Heart left ventricle (tissue), 16 donors: Measurements from ENCODE around the gene CBFA2T3. TPM values are rescaled to one million over a fixed set of nuclear protein-coding genes. Genes with fewer than 3 reads are reported as not detected.

Experiments
- ATAC-seq, 4 donors: fragments of 200-7000 bp; cut with Tn5 transposase; one replicate each; pipeline ENCODE4 v1.9.1; 2020 to 2022; ENCODE audit warnings: moderate library complexity in 4 of 4, mild to moderate bottlenecking in 3 of 4, moderate number of reproducible peaks in 1 of 4
- DNase-seq, 5 donors: peaks; one replicate each; pipeline ENCODE4 v3.0.0-alpha.2; 2020
- H3K27ac ChIP-seq, 12 donors: fragments of 200-600 bp; sonication (generic) in 4 of 12; one replicate each; pipeline versions ENCODE4 v1.5.0 to v1.8.0; 2016 to 2022; ENCODE audit warnings: mild to moderate bottlenecking in 2 of 12
- H3K27me3 ChIP-seq, 9 donors: fragments of 200-600 bp; sonication (generic) in 2 of 9; one replicate each; pipeline versions ENCODE4 v1.5.1 to v1.8.0; 2016 to 2022; ENCODE audit warnings: mild to moderate bottlenecking in 3 of 9
- H3K36me3 ChIP-seq, 9 donors: fragments of 200-600 bp; sonication (generic) in 2 of 9; one replicate each; pipeline versions ENCODE4 v1.5.0 to v1.8.0; 2018 to 2022; ENCODE audit warnings: mild to moderate bottlenecking in 2 of 9
- H3K4me1 ChIP-seq, 12 donors: fragments of 200-600 bp; sonication (generic) in 4 of 12; one replicate each; pipeline versions ENCODE4 v1.5.0 to v1.8.0; 2016 to 2022; ENCODE audit warnings: mild to moderate bottlenecking in 3 of 12
- H3K4me3 ChIP-seq, 12 donors: fragments of 200-600 bp; sonication (generic) in 4 of 12; one replicate each; pipeline versions ENCODE4 v1.5.0 to v1.8.0; 2017 to 2022; ENCODE audit warnings: mild to moderate bottlenecking in 9 of 12, moderate library complexity in 4 of 12
- H3K9me3 ChIP-seq, 12 donors: fragments of 200-600 bp; sonication (generic) in 4 of 12; one replicate each; pipeline versions ENCODE4 v1.5.0 to v1.8.0; 2016 to 2022; ENCODE audit warnings: mild to moderate bottlenecking in 1 of 12
- POLR2A ChIP-seq, 2 donors: fragments of 450-650 bp; IDR thresholded peaks; one replicate each; pipeline ENCODE4 v1.6.1; 2017; ENCODE audit warnings: antibody characterized with exemption in 2 of 2, mild to moderate bottlenecking in 2 of 2, moderate library complexity in 2 of 2
- WGBS, 4 donors: extraction: QIAGEN DNeasy Blood & Tissue Kit in 2 of 4; methylation state at CpG; one replicate each; pipeline versions ENCODE4 v1.1.5 to v1.1.7; 2013 to 2018; 5-methylcytosine and 5-hydroxymethylcytosine counted together
- intact Hi-C, 10 donors: fragments of 100-400 bp; cut with DNase I; formaldehyde crosslinking; loops; one replicate each; pipeline versions ENCODE4 v1.11.1 to v1.14.2; 2022
- polyA plus RNA-seq, 2 donors: library from polyadenylated mRNA; stranded (reverse); fragments of 200-250 nt; gene quantifications; one replicate each; pipeline ENCODE4 v1.2.3, GENCODE V29; 2013
- total RNA-seq, 9 donors: library from RNA; depleted of rRNA in 2 of 9; stranded (reverse); fragments of >200 nt in 2 of 9; fragmentation: NEBNext Ultra II Directional in 3 of 9; extraction: Animal tissue kit (Norgen Biotek cat#: 25700) in 3 of 9; gene quantifications; one replicate each; pipeline versions ENCODE4 v1.1.0 to v1.2.4, GENCODE V29; 2016 to 2023
- TF ChIP-seq, protein P1 (sequence below), 12 donors: fragments of 200-600 bp; sonication (generic) in 4 of 12; IDR thresholded peaks; one replicate each; pipeline versions ENCODE4 v1.5.0 to v1.8.0; 2018 to 2022; ENCODE audit warnings: antibody characterized with exemption in 12 of 12, mild to moderate bottlenecking in 5 of 12
- donor health status: ischemic (EF 13 %, LVEDD 7.1; RV severe dilation, severe dysfunction).
- donor health status: healthy with polysubstance abuse.
- donor health status: DM: no; HTN: yes; CAD: no.
- donor health status: DM: no; HTN: no; CAD: no.
- donor health status: ischemic (EF 25% LVEDD 6.9; RV normal size, moderate dysfunction).
- donor health status: ischemic (EF 25% LVEDD 5.7; RV mildly dilated, moderate dysfunction).
- donor health status: healthy.
- donor health status: DM: yes; HTN: yes; CAD: no.
- donor health status: ischemic (EF 35%, LVEDD 5.7; RV mildly dilated, moderate dysfunction).
- donor health status: nonischemic (EF 11% LVEDD 7.7; RV severe dilation, severe dysfunction).
- donor health status: DM: yes; HTN: yes; CAD: no.
- donor health status: PGD.
- donor health status: ischemic (EF 29% LVEDD 5.4; RV normal size, mild dysfunction).
- donor health status: nonischemic (EF 23%, LVEDD 6.1; RV moderate dilation, normal function).

The CBFA2T3 gene
- total and polyA plus RNA-seq, 11 donors: 5.0 to 12.0 (median 5.8) TPM

DNA sequence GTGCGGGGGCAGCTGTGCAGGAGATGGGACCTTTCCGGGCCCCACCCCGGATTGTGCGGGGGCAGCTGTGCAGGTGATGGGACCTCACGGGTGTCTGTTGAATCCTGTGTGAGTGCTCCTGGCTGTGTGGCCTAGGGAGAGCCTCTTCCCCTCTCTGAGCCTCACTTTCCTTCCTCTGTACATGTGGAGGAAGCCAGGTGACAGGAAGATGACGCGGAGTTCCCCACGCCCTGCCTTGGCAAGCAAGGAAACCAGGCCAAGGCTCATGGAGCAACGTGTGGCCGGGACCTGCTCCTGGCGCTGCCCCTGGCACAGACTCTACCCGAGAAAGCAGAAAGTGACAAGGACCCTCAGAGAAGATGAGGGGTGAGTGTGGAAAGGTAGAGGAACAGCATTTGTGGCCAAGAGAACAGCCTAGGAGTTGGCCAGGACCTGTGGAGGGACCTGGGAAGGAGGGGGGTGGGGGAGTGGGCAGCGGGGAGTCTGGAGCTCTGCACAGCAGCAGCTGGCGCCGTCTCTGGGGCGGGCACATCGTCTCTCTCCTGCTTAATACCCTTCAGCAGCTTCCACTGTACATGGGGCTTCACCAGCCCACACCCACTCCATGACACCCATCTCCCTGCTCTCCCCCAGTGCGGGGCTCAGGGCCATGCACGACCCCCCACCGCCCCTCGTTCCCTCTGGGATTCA is 72.2 kb downstream of the CBFA2T3 start:
- intact Hi-C loops: no loop called here
- 62 to 76% (median 68%) methylated on average over 18 to 21 of the region's 21 CpGs for WGBS, 4 donors

DNA sequence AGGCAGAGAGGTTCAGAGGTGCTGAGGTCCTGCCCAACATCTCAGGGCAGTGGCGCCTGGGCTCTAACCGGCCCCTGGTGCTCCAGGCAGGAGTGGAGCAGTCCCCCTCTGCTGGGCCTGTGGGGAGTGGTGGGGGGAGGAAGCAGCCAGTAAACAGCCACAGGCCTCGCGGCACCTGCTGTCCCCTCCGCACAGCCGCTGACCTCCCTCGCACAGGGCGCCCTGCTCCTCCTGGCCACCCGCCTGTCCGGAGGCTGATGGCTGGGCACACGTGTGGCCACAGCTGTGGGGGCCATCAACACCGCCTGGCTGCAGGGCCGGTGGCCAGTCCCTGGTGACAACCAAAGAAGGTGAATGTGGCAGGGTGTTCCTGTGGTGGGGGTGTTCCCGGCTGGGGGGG is 73.7 kb downstream of the CBFA2T3 start:
- no peak for TF ChIP-seq POLR2A (IDR thresholded peaks at IDR 0.05)
- TF ChIP-seq, protein P1, sequence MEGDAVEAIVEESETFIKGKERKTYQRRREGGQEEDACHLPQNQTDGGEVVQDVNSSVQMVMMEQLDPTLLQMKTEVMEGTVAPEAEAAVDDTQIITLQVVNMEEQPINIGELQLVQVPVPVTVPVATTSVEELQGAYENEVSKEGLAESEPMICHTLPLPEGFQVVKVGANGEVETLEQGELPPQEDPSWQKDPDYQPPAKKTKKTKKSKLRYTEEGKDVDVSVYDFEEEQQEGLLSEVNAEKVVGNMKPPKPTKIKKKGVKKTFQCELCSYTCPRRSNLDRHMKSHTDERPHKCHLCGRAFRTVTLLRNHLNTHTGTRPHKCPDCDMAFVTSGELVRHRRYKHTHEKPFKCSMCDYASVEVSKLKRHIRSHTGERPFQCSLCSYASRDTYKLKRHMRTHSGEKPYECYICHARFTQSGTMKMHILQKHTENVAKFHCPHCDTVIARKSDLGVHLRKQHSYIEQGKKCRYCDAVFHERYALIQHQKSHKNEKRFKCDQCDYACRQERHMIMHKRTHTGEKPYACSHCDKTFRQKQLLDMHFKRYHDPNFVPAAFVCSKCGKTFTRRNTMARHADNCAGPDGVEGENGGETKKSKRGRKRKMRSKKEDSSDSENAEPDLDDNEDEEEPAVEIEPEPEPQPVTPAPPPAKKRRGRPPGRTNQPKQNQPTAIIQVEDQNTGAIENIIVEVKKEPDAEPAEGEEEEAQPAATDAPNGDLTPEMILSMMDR (IDR thresholded peaks at IDR 0.05): no peak
- DNase-seq: no peak
- 72 to 86% (median 77%) methylated on average over 6 to 14 of the region's 14 CpGs for WGBS, 4 donors
- intact Hi-C loops: no loop called here
- Histone ChIP-seq H3K4me1 (peaks cover 0 to 27% (median 4%) of the 10 kb centered on the region in 12 donors), H3K27ac (no peak overlapping the region), H3K4me3 (no peak overlapping the region), H3K36me3 (peaks cover 0 to 33% (median 9%) of the 10 kb centered on the region in 9 donors), H3K9me3 (no peaks in the 10 kb centered on the region), H3K27me3 (no peaks in the 10 kb centered on the region)
- ATAC-seq: no peak

More for the DNA sequence above, 72.2 kb downstream of the CBFA2T3 start:
- Histone ChIP-seq H3K9me3 (no peaks in the 10 kb centered on the region), H3K4me3 (peak overlapping the region in 1 of 12 donors; percentile 8), H3K27me3 (no peaks in the 10 kb centered on the region), H3K36me3 (peaks cover 0 to 21% (median 6%) of the 10 kb centered on the region in 9 donors), H3K4me1 (peaks cover 0 to 40% (median 10%) of the 10 kb centered on the region in 12 donors), H3K27ac (peak overlapping the region in 3 of 12 donors; percentile 0 to 43 (median 15))
- DNase-seq (no peak), ATAC-seq (peak in 2 of 4 donors; percentile 12 to 73)
- TF ChIP-seq, protein P1 (IDR thresholded peaks at IDR 0.05): no peak
- TF ChIP-seq POLR2A (IDR thresholded peaks at IDR 0.05): no peak

DNA sequence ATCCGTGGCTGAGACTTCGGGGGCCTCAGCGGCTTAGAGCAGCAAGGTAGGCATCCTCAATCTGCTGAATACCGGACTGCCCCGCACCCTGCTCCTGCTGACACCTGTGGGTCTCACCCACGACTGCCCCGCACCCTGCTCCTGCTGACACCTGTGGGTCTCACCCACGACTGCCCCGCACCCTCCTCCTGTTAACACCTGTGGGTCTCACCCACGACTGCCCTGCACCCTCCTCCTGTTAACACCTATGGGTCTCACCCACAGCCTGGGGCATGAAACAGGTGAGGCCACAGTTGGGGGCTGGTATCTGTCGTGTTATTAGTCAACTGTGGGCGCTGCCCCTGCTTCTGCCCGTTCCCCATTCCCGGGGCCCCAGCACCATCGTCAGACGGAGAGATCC is 74.3 kb downstream of the CBFA2T3 start:
- Histone ChIP-seq H3K4me1 (peaks cover 0 to 25% (median 2%) of the 10 kb centered on the region in 12 donors), H3K27me3 (no peaks in the 10 kb centered on the region), H3K4me3 (no peak overlapping the region), H3K9me3 (no peaks in the 10 kb centered on the region), H3K27ac (no peak overlapping the region), H3K36me3 (peaks cover 0 to 39% (median 13%) of the 10 kb centered on the region in 9 donors)
- intact Hi-C loops: no loop called here
- WGBS, 4 donors: 81 to 91% (median 83%) methylated on average over 13 to 16 of the region's 16 CpGs
- DNase-seq: no peak
- no peak for TF ChIP-seq POLR2A (IDR thresholded peaks at IDR 0.05)
- TF ChIP-seq, protein P1 (IDR thresholded peaks at IDR 0.05): no peak
- ATAC-seq: no peak

DNA sequence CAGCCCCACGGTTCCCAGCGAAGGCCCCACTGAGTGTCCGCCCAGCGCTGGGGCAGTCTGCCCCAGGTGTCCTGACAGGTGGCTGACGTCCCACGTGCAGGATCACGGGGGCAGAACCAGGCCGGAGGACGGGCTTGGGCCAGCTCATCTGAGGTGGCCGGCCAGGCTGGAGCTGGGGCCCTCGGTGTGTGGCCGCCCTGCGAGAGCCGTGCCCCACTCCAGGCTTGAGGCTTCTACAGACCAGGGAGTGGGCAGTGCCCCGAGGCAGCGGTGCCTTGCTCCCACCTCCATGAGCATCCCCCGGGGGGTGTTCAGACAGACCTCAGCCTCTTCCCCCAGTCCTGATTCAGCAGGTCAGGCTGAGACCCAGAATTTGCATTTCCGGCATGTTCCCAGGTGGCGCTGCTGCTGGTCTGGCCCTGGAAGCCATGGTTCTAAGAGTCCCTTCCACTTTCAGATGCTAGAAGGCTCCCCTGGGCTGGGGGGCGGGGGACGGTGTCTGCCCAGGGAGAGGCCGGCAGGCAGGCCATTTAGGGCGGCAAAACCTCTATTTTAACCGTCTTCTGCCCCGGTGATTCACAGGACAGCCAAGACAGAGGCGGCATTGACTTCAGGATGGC is 75.2 kb downstream of the CBFA2T3 start:
- Histone ChIP-seq H3K36me3 (peaks cover 0 to 48% (median 20%) of the 10 kb centered on the region in 9 donors), H3K27me3 (no peaks in the 10 kb centered on the region), H3K9me3 (no peaks in the 10 kb centered on the region), H3K27ac (no peak overlapping the region), H3K4me3 (no peak overlapping the region), H3K4me1 (peaks cover 0 to 29% (median 0%) of the 10 kb centered on the region in 12 donors)
- TF ChIP-seq, protein P1 (IDR thresholded peaks at IDR 0.05): no peak
- TF ChIP-seq POLR2A (IDR thresholded peaks at IDR 0.05): no peak
- no peak for ATAC-seq
- WGBS, 4 donors: 79 to 88% (median 85%) methylated on average over 9 to 26 of the region's 26 CpGs
- intact Hi-C loops: no loop called here
- no peak for DNase-seq
